Breast epithelium (tissue), 3 donors: Measurements from ENCODE around the gene RENBP.

Source experiments
- CTCF ChIP-seq, 3 donors: fragments of 450-650 bp; IDR thresholded peaks; one replicate each; pipeline ENCODE4 v1.5.1; 2016 to 2017; ENCODE audit warnings: antibody characterized with exemption in 3 of 3, mild to moderate bottlenecking in 3 of 3, moderate library complexity in 3 of 3
- POLR2A ChIP-seq: fragments of 450-650 bp; IDR thresholded peaks from one replicate; pipeline ENCODE4 v1.6.1; 2016; ENCODE audit warnings: antibody characterized with exemption, mild to moderate bottlenecking, moderate library complexity

- TF ChIP-seq CTCF (IDR thresholded peaks at IDR 0.05), result no peak
- TF ChIP-seq POLR2A, result no peak
Observed at GRCh38 chrX:153941336-153942252, 2.8 kb downstream of the RENBP start.
